LHCN-M2 (cell line): ENCODE results near the gene HBQ1. TPM values are rescaled to one million over a fixed set of nuclear protein-coding genes. Genes with fewer than 3 reads are reported as not detected.
"Not testable (repeated sequence)": the region's sequence is repeated elsewhere in the genome, so short reads cannot be mapped to it uniquely, and the experiment has no call there.

Source experiments
- DNase-seq: peaks from one replicate; pipeline ENCODE4 v3.0.0-alpha.2; 2012; ENCODE audit warnings: low read depth
- polyA plus RNA-seq: library from polyadenylated mRNA; unstranded; fragments of >200 nt; gene quantifications from one replicate; pipeline ENCODE4 v1.2.1, GENCODE V29; 2012; ENCODE audit warnings: missing spikeins
- total RNA-seq: library from RNA; depleted of rRNA; stranded (reverse); fragments of >200 nt; gene quantifications from 2 replicates; pipeline ENCODE4 v1.2.3, GENCODE V29; 2014; rRNA removed

Gene HBQ1
- total RNA-seq = 1.5 TPM in 1 of 2 replicates, not detected in the other
- polyA plus RNA-seq = 0.27 TPM

DNA sequence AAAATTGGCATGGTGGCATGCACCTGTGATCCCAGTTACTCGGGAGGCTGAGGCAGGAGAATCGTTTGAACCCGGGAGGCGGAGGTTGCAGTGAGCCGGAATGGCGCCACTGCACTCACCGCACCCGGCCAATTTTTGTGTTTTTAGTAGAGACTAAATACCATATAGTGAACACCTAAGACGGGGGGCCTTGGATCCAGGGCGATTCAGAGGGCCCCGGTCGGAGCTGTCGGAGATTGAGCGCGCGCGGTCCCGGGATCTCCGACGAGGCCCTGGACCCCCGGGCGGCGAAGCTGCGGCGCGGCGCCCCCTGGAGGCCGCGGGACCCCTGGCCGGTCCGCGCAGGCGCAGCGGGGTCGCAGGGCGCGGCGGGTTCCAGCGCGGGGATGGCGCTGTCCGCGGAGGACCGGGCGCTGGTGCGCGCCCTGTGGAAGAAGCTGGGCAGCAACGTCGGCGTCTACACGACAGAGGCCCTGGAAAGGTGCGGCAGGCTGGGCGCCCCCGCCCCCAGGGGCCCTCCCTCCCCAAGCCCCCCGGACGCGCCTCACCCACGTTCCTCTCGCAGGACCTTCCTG is at the start of gene HBQ1:
HBQ1 (plus strand) TSS at position 359 of the 575 bp plus-strand sequence; CDS start at position 387, 28 bp downstream.
- no peak for DNase-seq

DNA sequence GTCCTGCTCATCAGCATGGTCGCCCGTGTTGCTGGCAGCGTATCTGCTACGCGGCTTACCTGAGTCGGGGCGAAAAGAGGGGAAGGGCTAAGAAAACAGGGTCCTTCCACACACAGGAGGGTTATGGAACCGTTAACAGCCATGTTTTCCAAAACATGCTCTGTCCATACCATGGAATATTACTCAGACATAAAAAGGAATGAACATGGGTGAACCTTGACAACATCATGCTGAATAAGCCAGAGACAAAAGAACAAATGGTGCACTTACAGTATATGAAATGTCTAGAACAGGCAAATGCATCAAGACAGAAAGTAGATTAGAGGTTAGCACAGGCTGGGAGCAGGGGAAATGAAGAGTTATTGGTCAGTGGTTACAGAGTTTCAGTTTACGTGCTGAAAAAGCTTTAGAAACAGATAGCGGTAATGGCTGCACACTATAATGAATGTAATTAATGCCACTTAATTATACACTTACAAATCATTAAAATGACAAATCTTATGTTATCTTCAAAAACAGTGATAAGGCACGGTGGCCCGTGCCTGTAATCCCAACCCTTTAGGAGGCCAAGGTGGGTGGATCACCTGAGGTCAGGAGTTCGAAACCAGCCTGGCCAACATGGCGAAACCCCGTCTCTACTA is 49.6 kb upstream of the HBQ1 start:
- no peak for DNase-seq

DNA sequence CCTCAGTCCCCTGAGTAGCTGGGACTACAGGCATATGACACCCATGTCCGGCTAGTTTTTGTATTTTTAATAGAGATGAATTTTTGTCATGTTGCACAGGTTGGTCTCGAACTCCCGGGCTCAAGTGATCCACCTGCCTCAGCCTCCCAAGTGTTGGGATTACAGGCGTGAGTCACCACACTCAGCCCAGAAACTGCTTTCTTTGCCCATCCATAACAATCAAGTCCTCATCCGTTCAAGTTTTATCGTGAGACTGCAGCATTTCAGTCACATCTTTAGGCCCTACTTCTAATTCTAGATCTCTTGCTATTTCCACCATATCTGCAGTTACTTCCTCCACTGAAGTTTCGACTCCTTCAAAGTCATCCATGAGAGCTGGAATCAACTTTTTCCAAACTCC is 48.1 kb upstream of the HBQ1 start:
- no peak for DNase-seq

DNA sequence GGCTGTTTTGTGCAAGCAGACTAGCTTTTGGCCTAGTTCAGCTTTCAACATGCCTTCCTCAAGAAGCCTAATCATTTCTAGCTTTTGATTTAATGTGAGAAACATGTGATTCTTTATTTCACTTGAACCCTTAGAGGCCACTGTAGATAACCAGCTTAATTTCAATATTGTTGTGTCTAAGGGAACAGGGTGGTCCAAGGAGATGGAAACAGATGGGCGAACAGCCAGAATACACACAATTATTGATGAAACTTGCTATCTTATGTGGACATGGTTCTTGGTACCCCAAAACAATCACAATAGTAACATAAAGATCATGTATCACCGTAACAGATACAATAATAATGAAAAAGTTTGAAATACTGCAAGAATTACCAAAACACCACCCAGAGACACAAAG is 46.5 kb upstream of the HBQ1 start:
- no peak for DNase-seq

DNA sequence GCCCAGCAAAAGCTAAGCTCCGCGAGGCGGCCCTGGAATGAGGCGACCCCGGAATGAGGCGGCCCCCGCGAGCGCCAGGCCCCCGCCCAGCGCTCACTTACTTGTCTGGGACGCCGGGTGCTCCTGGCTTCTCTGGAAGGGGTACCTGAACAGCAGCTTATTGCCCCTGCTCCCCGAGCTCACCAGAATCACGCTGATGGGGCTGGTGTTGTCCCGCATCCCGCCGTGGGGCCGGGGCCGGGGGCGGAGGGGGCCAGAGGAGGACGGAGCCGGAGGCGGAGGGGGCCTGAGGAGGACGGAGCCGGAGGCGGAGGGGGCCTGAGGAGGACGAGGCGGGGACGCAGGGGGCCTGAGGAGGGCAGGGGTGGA is 42.2 kb upstream of the HBQ1 start:
- DNase-seq = no peak

DNA sequence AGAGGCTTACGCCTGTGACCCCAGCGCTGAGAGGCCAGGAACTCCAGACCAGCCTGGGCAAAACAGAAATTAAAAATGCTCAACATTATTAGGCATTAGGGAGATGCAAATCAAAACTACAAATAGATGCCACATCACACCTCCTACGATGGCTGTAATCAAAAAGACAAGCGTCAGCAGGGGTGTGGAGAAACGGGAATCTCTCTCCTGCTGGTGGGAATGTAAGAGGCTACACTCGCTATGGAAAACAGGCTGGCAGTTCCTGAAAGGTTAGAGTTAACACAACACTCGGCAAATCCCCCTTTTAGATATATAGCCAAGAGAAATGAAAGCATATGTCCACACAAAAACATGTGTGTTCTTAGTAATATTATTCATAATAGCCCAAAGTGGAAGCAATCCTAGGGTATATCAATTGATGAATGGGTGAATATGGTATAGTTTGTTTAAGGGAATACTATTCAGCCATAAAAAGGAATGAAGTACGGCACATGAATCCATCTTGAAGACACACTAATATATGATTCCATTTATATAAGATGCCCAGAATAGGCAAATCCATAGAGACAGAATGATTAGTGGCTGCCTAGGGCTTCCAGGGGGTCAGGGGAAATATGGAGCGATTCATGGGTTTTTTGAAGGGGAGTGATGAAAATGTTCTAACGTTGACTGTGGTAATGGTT is 39.9 kb upstream of the HBQ1 start:
- DNase-seq = no peak

DNA sequence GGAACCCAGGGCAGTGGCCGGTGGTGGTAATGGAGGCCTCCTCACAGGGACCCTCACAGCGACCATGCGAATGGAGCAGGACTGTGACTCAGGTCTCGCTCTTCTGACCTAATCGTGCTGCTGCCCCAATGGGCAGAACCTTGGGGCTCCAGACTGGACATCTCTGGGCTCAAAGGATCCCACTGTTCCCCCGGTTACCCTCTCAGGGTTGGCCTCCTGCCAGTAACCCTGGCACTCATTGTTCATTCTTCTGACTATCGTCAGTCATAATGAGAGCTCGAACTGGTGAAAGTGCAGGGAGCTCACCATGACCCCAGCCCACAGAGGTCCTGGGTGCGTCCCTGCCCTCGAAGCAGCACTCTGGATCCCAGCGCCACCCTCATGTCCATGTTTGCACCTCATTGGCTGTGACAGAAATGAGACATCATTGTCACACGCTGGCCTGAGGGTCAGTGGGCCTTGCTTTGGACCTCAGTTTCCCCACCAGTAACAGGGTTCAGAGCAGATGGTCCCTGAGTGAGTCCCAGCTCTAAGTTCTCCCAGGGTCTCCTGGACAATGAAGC is 37.8 kb upstream of the HBQ1 start:
- DNase-seq = no peak

DNA sequence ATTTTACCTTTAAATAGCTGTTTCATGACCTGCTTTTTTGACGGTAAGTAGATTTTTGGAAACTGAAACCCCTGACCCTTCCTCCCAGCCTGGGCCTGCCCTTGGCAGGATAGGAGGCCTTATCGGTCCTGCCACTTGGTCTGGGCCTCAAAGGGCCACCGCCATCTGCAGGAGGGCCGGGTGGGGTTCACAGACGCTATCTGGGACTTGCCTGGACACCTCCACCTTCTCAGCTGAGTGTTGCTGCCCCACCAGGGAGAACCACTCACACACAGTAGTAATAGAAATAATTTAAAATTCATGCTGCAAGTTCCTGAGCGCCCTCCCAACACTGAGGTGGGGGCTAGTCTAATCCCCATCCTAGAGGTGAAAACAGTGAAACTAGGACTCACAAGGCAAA is 37.2 kb upstream of the HBQ1 start:
- DNase-seq = no peak

DNA sequence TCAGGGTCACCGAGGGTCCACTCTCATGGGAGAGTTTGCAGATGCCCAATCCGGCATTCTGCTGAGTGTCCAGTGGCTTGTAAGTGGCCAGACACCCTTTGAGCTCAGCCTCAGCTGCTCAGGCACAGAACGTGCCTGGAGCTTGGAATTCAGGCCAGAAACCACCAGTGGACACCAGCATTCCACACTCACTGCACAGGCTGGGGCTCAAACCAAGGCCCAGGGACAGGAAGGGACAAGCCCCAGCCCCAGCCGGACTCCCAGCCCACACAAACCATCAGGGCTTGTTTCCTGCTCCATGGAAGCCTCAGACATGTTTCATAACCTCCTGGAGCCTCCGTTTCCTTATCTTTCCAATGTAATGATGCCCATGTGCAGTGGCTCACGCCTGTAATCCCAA is 36.8 kb upstream of the HBQ1 start:
- peak; percentile 20 for DNase-seq

DNA sequence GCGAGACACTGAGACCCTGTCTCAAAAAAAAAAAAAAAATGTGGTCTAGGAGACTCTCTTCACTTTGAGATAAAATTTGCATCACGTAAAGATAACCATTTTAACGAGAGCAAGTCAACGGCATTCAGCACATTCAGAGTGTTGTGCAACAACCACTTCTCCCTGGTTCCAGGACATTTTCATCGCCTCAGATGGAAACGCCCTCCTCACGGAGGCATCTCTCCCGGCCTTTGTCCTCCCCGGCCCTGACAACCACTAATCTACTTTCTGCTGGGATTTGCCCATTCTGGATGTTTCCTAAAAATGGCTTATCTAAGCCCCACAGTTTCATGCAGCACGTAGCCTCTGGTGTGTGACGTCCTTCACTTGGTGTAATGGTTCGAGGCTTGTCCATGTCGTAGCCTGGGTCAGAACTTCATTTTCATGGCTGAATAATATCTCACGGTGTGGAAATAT is 35.4 kb upstream of the HBQ1 start:
- DNase-seq = no peak

DNA sequence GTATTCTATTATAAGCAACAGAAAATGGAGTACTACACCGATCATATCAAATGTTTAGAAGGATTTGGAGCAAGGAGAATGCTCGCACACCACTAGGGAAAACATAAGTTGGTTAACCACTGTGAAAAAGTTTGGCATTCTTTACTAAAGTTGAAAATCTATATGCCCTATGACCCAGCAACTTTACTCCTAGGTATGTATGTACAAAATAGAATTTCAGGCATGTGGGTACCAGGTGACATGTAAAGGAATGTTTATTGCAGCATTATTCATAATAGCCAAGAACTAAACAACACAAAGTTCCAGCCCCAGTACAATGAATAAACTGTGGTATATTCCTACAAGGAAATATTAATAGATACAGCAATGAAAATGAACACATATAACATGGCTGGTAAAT is 33.6 kb upstream of the HBQ1 start:
- DNase-seq = no peak

DNA sequence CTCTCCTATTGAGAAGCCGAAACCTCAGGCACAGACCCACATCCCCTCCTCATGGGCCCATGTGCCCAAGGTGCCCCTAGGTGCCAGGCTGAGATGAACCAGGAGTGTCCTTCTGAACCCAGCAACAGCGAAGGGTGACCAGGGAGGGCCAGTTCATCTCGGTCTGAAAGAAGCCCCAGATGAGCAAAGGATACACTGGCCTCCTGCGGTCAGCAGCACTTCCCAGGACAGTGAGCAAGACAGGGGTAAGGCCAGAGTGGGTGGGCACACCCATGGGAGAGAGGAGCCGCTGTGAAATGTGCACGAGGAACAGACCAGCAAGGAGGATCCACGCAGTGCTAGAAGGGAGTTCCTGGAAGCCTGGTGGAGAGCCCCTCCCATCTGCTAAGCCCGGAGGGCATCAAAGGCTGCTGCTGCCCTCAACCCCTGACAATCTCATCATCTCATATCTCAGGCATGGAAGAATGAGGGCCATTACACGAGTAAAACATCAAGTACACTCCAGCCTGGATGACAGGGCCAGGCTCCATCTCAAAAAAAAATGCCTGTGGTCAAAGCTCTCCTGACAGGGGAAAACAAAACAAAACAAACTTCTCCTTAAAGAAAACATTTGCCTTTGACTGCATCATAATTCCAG is 31.1 kb upstream of the HBQ1 start:
- peak; percentile 50 for DNase-seq

DNA sequence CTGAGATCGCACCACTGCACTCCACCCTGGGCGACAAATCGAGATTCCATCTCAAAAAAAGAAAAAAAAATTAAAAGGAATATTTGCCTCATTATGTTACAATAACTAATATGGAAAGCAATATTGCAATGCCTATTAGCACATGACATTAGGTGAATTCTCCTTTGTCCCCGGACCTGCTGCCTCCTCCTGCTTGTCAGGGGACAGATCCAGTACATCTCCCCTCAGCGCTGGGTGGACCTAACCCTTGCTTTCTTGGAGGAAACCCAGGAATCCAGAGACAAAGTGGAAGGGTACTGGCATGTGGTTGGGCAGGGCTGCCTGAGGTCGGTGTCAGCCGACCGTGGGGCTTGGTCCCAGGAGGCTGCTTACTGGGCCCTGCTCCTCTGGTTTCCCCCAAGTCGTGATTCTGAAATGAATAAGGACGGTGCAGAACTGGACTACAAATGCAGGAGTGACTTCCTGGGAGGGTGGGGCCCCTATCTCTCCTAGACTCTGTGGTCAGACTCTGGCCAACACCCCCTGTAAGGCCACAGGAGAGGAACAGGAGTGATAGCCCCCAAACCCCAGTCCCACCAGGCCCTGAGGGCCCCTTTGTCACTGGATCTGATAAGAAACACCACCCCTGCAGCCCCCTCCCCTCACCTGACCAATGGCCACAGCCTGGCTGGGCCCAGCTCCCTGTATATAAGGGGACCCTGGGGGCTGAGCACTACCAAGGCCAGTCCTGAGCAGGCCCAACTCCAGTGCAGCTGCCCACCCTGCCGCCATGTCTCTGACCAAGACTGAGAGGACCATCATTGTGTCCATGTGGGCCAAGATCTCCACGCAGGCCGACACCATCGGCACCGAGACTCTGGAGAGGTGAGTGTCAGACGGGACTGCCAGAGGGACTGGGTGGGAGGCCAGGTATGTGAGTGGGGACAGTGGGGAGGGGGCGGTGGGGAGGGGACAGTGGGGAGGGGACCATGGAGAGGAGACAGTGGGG is 27.8 kb upstream of the HBQ1 start, which contains the start of gene HBZ:
HBZ (plus strand) TSS at position 504 of the 988 bp plus-strand sequence; CDS start at position 770, 266 bp downstream.
- DNase-seq = no peak

DNA sequence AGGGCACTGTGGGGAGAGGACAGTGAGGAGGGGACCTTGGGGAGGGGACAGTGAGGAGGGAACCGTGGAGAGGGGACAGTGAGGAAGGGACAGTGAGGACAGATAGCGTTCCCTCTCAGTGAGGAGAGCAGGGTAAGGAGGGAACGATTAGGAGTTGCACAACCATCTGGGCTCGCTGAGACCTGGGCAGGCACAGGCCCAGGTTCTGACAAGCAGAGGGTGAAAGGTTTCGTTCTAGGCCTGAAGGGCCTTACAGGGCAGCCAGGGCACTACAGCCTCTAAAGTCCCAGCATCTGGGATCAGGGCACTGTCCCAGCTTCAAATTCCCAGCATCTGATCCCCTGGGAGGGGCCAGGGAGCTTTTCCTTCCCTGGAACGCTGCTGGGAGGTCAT is 27.1 kb upstream of the HBQ1 start:
- DNase-seq = not testable (repeated sequence)

DNA sequence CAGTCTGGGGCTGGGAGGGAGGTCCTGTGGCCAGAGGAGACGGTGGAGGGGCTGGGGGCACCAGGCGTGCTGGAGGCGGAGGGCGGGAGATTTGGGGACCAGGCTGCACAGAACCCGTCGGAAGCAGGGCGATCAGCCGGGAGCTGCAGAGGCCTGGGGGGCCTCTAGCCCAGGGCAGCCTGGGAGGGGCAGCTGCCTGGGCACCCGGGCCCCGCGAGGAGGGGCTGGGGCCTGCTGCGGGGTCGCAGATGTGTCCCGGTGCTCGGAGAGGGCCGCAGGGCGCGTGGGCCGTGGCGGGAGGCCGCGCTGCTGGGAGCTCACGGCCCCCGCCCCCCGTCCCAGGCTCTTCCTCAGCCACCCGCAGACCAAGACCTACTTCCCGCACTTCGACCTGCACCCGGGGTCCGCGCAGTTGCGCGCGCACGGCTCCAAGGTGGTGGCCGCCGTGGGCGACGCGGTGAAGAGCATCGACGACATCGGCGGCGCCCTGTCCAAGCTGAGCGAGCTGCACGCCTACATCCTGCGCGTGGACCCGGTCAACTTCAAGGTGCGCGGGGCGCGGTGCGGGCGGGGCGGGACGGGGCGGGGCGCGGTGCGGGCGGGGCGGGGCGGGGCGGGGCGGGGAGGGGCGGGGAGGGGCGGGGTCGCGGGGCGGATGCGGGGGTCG is 26.6 kb upstream of the HBQ1 start:
- not testable (repeated sequence) for DNase-seq

DNA sequence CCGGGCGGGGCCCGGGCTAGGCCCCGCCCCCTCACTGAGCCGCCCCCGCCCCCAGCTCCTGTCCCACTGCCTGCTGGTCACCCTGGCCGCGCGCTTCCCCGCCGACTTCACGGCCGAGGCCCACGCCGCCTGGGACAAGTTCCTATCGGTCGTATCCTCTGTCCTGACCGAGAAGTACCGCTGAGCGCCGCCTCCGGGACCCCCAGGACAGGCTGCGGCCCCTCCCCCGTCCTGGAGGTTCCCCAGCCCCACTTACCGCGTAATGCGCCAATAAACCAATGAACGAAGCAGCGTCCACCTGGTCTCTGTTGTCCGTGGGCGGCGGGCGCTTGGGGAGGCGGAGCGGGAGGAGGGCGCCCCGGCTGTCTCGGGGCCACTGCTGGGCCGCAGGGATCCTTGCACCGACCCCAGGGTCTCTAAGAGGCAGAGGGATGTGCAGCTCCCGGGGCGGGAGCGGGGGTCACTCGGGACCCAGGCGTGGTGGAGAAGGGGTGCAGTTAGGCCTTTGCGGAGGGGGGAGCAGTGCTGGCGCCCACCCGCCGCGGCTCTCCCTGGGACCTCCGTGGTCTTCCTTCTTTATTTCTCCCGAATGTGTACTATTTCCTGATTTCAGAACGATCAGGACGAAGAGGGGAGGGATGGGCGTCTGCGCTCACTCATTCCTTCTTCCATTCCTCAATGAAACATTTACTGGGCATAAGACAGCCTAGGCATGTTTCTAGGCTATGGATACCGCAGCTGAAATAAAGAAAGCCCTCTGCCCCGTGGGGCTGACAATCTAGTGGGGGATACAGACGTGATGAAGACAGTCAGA is 25.8 kb upstream of the HBQ1 start:
- peak; percentile 13 for DNase-seq

DNA sequence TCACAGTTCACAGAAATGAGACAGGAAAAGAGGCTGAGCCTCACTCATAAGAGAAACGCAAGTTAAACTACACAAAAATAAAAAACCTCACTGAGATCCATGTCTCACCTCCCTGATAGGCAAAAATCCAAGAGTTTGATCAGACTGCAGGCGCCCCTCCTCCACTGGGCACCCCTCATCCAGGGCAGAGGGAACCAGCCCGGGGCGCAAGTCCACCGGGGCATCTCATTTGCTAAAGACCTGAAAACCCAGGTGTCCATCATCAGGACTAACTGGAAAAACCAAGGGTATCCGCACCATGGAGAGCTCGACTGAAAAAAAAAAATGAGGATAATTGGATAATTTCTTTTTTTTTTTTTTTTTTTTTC is 25.2 kb upstream of the HBQ1 start:
- no peak for DNase-seq

DNA sequence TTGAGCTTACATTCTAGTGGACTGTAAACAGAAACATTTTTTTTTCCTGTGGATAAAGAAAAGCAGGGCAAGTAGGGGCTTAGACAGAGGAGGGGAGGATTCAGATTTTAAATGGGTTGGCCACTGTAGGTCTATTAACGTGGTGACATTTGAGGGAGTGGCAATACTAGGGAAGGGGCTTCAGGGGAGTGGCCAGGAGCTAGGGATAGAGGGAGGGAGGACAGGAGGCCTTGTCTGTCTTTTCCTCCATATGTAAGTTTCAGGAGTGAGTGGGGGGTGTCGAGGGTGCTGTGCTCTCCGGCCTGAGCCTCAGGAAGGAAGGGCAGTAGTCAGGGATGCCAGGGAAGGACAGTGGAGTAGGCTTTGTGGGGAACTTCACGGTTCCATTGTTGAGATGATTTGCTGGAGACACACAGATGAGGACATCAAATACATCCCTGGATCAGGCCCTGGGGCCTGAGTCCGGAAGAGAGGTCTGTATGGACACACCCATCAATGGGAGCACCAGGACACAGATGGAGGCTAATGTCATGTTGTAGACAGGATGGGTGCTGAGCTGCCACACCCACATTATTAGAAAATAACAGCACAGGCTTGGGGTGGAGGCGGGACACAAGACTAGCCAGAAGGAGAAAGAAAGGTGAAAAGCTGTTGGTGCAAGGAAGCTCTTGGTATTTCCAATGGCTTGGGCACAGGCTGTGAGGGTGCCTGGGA is 21.0 kb upstream of the HBQ1 start:
- no peak for DNase-seq

DNA sequence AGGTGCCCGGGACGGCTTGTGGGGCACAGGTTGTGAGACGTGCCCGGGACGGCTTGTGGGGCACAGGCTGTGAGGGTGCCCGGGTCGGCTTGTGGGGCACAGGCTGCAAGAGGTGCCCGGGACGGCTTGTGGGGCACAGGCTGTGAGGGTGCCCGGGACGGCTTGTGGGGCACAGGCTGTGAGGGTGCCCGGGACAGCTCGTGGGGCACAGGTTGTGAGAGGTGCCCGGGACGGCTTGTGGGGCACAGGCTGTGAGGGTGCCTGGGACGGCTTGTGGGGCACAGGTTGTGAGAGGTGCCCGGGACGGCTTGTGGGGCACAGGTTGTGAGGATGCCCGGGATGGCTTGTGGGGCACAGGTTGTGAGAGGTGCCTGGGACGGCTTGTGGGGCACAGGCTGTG is 20.0 kb upstream of the HBQ1 start:
- not testable (repeated sequence) for DNase-seq
